ENCODE measurements around the gene SLC18A3. TPM values are rescaled to one million over a fixed set of nuclear protein-coding genes. Genes with fewer than 3 reads are reported as not detected.

Gene SLC18A3
- total RNA-seq, 1 experiment from 2014 or later: not detected

GRCh38 chr10:49612513-49613164 is 2.5 kb downstream of the SLC18A3 start:
- peak; percentile 95 for DNase-seq
- Histone ChIP-seq H3K36me3 (replicated peaks; ENCODE audit: control insufficient read depth, insufficient read depth, low read length) (no peaks in the 10 kb centered on the region), H3K27me3 (ENCODE audit: control insufficient read depth, insufficient read depth, low read length) (peaks cover 98% of the 10 kb centered on the region), H3K4me3 (ENCODE audit: insufficient read depth, low read depth, low read length) (no peak overlapping the region)

- Histone ChIP-seq H3K36me3 (replicated peaks; ENCODE audit: control insufficient read depth, insufficient read depth, low read length) (no peaks in the 10 kb centered on the region), H3K27me3 (ENCODE audit: control insufficient read depth, insufficient read depth, low read length) (peaks cover 97% of the 10 kb centered on the region), H3K4me3 (ENCODE audit: insufficient read depth, low read depth, low read length) (peak overlapping the region; percentile 1; the same call in 1 of the 2 replicates)
- DNase-seq: peak; percentile 65
Measured at GRCh38 chr10:49613165-49613881, 3.2 kb downstream of the SLC18A3 start.

GRCh38 chr10:49613882-49614241 is 3.8 kb downstream of the SLC18A3 start, which contains the start of gene CHAT:
CHAT (plus strand) TSS chr10:49614037; CDS start chr10:49614190, 153 bp downstream.
- no peaks in the 10 kb centered on the region for H3K36me3 ChIP-seq (replicated peaks; ENCODE audit: control insufficient read depth, insufficient read depth, low read length)
- H3K4me3 ChIP-seq (ENCODE audit: insufficient read depth, low read depth, low read length): peak within 1 kb of the TSS; percentile 12; the same call in 1 of the 2 replicates
- peaks cover 97% of the 10 kb centered on the region for H3K27me3 ChIP-seq (ENCODE audit: control insufficient read depth, insufficient read depth, low read length)
- no peak for DNase-seq

- H3K27me3 ChIP-seq (ENCODE audit: control insufficient read depth, insufficient read depth, low read length): peaks cover 96% of the 10 kb centered on the region
- H3K4me3 ChIP-seq (ENCODE audit: insufficient read depth, low read depth, low read length): peak overlapping the region; percentile 12; the same call in 1 of the 2 replicates
- no peaks in the 10 kb centered on the region for H3K36me3 ChIP-seq (replicated peaks; ENCODE audit: control insufficient read depth, insufficient read depth, low read length)
- peak; percentile 81 for DNase-seq
Measured at GRCh38 chr10:49614242-49615198, 4.4 kb downstream of the SLC18A3 start.

- no peak for DNase-seq
- Histone ChIP-seq H3K4me3 (ENCODE audit: insufficient read depth, low read depth, low read length) (no peak overlapping the region), H3K36me3 (replicated peaks; ENCODE audit: control insufficient read depth, insufficient read depth, low read length) (no peaks in the 10 kb centered on the region), H3K27me3 (ENCODE audit: control insufficient read depth, insufficient read depth, low read length) (peaks cover 95% of the 10 kb centered on the region)
Measured at GRCh38 chr10:49615213-49615612, 5.1 kb downstream of the SLC18A3 start.

- no peak for DNase-seq
- H3K4me3 ChIP-seq (ENCODE audit: insufficient read depth, low read depth, low read length): no peak overlapping the region
- H3K36me3 ChIP-seq (replicated peaks; ENCODE audit: control insufficient read depth, insufficient read depth, low read length): no peaks in the 10 kb centered on the region
- H3K27me3 ChIP-seq (ENCODE audit: control insufficient read depth, insufficient read depth, low read length): peaks cover 91% of the 10 kb centered on the region
Measured at GRCh38 chr10:49615721-49616120, 5.6 kb downstream of the SLC18A3 start.

- DNase-seq: peak; percentile 74
- Histone ChIP-seq H3K27me3 (ENCODE audit: control insufficient read depth, insufficient read depth, low read length) (peaks cover 84% of the 10 kb centered on the region), H3K4me3 (ENCODE audit: insufficient read depth, low read depth, low read length) (no peak overlapping the region), H3K36me3 (replicated peaks; ENCODE audit: control insufficient read depth, insufficient read depth, low read length) (no peaks in the 10 kb centered on the region)
Measured at GRCh38 chr10:49616421-49617101, 6.5 kb downstream of the SLC18A3 start.

- DNase-seq: no peak
- Histone ChIP-seq H3K36me3 (replicated peaks; ENCODE audit: control insufficient read depth, insufficient read depth, low read length) (no peaks in the 10 kb centered on the region), H3K27me3 (ENCODE audit: control insufficient read depth, insufficient read depth, low read length) (peaks cover 76% of the 10 kb centered on the region), H3K4me3 (ENCODE audit: insufficient read depth, low read depth, low read length) (no peak overlapping the region)
Measured at GRCh38 chr10:49617121-49618020, 7.3 kb downstream of the SLC18A3 start.

GRCh38 chr10:49618821-49619220 is 8.7 kb downstream of the SLC18A3 start:
- Histone ChIP-seq H3K27me3 (ENCODE audit: control insufficient read depth, insufficient read depth, low read length) (peaks cover 70% of the 10 kb centered on the region), H3K4me3 (ENCODE audit: insufficient read depth, low read depth, low read length) (no peak overlapping the region), H3K36me3 (replicated peaks; ENCODE audit: control insufficient read depth, insufficient read depth, low read length) (no peaks in the 10 kb centered on the region)
- DNase-seq: no peak

GRCh38 chr10:49619613-49620012 is 9.5 kb downstream of the SLC18A3 start:
- peaks cover 62% of the 10 kb centered on the region for H3K27me3 ChIP-seq (ENCODE audit: control insufficient read depth, insufficient read depth, low read length)
- DNase-seq: peak; percentile 77

GRCh38 chr10:49620286-49620810 is 10.2 kb downstream of the SLC18A3 start:
- Histone ChIP-seq H3K4me3 (ENCODE audit: insufficient read depth, low read depth, low read length) (no peak overlapping the region), H3K27me3 (ENCODE audit: control insufficient read depth, insufficient read depth, low read length) (peaks cover 55% of the 10 kb centered on the region), H3K36me3 (replicated peaks; ENCODE audit: control insufficient read depth, insufficient read depth, low read length) (no peaks in the 10 kb centered on the region)
- DNase-seq: no peak

More at GRCh38 chr10:49619613-49620012, 9.5 kb downstream of the SLC18A3 start:
- Histone ChIP-seq H3K36me3 (replicated peaks; ENCODE audit: control insufficient read depth, insufficient read depth, low read length) (no peaks in the 10 kb centered on the region), H3K4me3 (ENCODE audit: insufficient read depth, low read depth, low read length) (no peak overlapping the region)

GRCh38 chr10:49620841-49621378 is 10.8 kb downstream of the SLC18A3 start:
- no peaks in the 10 kb centered on the region for H3K36me3 ChIP-seq (replicated peaks; ENCODE audit: control insufficient read depth, insufficient read depth, low read length)
- no peak overlapping the region for H3K4me3 ChIP-seq (ENCODE audit: insufficient read depth, low read depth, low read length)
- DNase-seq: no peak
- H3K27me3 ChIP-seq (ENCODE audit: control insufficient read depth, insufficient read depth, low read length): peaks cover 49% of the 10 kb centered on the region

GRCh38 chr10:49621561-49621960 is 11.5 kb downstream of the SLC18A3 start:
- no peak overlapping the region for H3K4me3 ChIP-seq (ENCODE audit: insufficient read depth, low read depth, low read length)
- H3K27me3 ChIP-seq (ENCODE audit: control insufficient read depth, insufficient read depth, low read length): peaks cover 43% of the 10 kb centered on the region
- no peak for DNase-seq
- H3K36me3 ChIP-seq (replicated peaks; ENCODE audit: control insufficient read depth, insufficient read depth, low read length): no peaks in the 10 kb centered on the region

All from H7 (cell line).